Nephron progenitor cell (in vitro differentiated cells): Measurements from ENCODE around the gene ZFPM1.

Source experiments
- DNase-seq: peaks from one replicate; pipeline ENCODE4 v3.0.0; 2021
- H3K27ac Mint-ChIP-seq: 2 replicates; pipeline ENCODE4 v1.8.0; 2021; ENCODE audit warnings: mild to moderate bottlenecking, moderate library complexity, mixed read lengths
- H3K27me3 Mint-ChIP-seq: 2 replicates; pipeline ENCODE4 v1.8.0; 2021; ENCODE audit warnings: mild to moderate bottlenecking, low read depth, mixed read lengths; ENCODE audit not compliant: poor library complexity
- H3K36me3 Mint-ChIP-seq: 2 replicates; pipeline ENCODE4 v1.8.0; 2021; ENCODE audit warnings: low read depth, mixed read lengths
- H3K4me1 Mint-ChIP-seq: 2 replicates; pipeline ENCODE4 v1.8.0; 2021; ENCODE audit warnings: mixed read lengths
- H3K4me3 Mint-ChIP-seq: 2 replicates; pipeline ENCODE4 v1.8.0; 2021; ENCODE audit warnings: mild to moderate bottlenecking, moderate library complexity, mixed read lengths
- H3K9me3 Mint-ChIP-seq: 2 replicates; pipeline ENCODE4 v1.8.0; 2021; ENCODE audit warnings: mild to moderate bottlenecking, moderate library complexity, mixed read lengths
- TF ChIP-seq, protein P1 (sequence below): fragments of 200-600 bp; sonication (generic); IDR thresholded peaks from 2 replicates; pipeline ENCODE4 v1.5.0; 2021; ENCODE audit warnings: antibody characterized with exemption

ZFPM1 gene

DNA sequence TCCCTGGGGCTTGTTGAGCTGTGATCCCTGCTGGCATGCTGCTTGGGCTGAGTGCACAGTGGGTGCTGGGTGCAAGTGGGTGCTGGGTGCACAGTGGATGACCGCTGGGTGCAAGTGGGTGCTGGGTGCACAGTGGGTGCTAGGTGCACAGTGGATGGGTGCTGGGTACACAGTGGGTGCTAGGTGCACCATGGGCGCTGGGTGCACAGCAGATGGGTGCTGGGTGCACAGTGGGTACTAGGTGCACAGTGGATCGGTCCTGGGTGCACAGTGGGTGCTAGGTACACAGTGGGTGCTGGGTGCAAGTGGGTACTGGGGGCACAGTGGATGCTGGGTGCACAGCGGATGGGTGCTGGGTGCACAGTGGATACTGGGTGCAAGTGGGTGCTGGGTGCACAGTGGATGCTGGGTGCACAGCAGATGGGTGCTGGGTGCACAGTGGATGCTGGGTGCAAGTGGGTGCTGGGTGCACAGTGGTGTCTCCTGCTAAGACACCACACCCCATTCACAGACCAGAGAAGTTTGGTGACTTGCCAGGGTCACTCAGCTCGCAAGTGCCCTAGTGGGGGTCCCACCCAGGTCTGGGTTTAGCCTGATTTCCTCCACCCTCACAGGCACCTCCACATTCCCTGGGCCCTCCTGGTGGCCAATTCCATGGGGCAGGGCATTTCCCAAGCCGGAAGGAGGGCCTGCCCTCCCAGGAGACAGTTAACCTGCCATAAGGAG lies 33.5 kb downstream of the ZFPM1 start:
- H3K27ac Mint-ChIP-seq = no peak overlapping the region
- H3K4me3 Mint-ChIP-seq = no peak overlapping the region
- no peaks in the 10 kb centered on the region for H3K36me3 Mint-ChIP-seq
- H3K4me1 Mint-ChIP-seq = peaks cover 17% of the 10 kb centered on the region
- no peaks in the 10 kb centered on the region for H3K27me3 Mint-ChIP-seq
- TF ChIP-seq, protein P1, sequence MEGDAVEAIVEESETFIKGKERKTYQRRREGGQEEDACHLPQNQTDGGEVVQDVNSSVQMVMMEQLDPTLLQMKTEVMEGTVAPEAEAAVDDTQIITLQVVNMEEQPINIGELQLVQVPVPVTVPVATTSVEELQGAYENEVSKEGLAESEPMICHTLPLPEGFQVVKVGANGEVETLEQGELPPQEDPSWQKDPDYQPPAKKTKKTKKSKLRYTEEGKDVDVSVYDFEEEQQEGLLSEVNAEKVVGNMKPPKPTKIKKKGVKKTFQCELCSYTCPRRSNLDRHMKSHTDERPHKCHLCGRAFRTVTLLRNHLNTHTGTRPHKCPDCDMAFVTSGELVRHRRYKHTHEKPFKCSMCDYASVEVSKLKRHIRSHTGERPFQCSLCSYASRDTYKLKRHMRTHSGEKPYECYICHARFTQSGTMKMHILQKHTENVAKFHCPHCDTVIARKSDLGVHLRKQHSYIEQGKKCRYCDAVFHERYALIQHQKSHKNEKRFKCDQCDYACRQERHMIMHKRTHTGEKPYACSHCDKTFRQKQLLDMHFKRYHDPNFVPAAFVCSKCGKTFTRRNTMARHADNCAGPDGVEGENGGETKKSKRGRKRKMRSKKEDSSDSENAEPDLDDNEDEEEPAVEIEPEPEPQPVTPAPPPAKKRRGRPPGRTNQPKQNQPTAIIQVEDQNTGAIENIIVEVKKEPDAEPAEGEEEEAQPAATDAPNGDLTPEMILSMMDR = no peak
- no peaks in the 10 kb centered on the region for H3K9me3 Mint-ChIP-seq
- DNase-seq = no peak

DNA sequence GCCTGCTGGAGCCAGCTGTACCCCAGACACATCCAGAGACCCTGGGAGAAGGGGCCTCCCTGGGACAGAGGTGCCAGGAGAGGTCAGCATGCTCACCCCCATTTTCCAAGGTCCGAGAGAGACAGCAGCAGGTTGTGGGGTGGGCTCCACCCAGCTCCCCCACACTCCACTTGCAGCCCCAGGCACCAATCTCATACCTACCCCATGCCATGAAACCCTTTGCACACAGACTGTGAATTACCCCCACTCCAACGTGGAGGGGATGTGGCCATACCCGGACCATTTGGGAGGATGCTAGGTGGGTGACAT lies 34.0 kb downstream of the ZFPM1 start:
- Mint-ChIP-seq H3K27me3 (no peaks in the 10 kb centered on the region), H3K36me3 (no peaks in the 10 kb centered on the region), H3K9me3 (no peaks in the 10 kb centered on the region), H3K4me3 (no peak overlapping the region), H3K4me1 (peaks cover 12% of the 10 kb centered on the region), H3K27ac (no peak overlapping the region)
- no peak for DNase-seq
- TF ChIP-seq, protein P1 = no peak

- no peaks in the 10 kb centered on the region for H3K27me3 Mint-ChIP-seq
- no peak overlapping the region for H3K4me3 Mint-ChIP-seq
- DNase-seq = no peak
- no peaks in the 10 kb centered on the region for H3K36me3 Mint-ChIP-seq
- peaks cover 12% of the 10 kb centered on the region for H3K4me1 Mint-ChIP-seq
- TF ChIP-seq, protein P1 = no peak
- no peak overlapping the region for H3K27ac Mint-ChIP-seq
- H3K9me3 Mint-ChIP-seq = no peaks in the 10 kb centered on the region
Observed at GRCh38 chr16:88487920-88488851, 35.1 kb downstream of the ZFPM1 start.

DNA sequence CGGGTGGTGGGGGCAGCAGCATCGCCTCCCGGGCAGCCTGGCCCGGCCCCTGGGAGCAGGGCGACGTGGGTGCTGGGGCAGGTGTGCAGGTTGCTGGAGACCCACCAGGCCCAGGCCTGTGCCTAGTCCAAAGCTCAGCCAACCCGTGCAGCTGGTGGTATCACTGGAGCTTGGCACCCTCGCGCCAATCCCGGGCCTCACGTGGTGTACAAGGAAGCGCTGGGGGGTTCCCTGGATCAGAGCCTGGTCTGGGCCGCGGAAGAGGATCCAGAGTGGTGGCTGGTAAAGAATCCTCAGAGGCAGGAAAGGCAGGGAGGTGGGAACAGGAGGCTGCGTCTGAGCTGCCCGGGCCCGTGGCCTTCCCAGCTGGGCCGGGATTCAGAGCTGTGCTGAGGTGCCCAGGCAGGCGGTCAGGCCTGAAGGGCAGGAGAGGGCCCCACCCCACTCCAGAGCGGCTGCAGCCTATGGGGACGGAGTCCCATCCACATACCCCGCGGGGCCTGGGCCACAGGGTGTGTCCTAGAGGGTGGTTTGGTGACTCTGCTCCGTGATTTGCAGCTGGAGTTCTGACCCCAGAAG lies 36.2 kb downstream of the ZFPM1 start:
- Mint-ChIP-seq H3K27ac (peak overlapping the region; percentile 48), H3K4me1 (peaks cover 4% of the 10 kb centered on the region), H3K9me3 (no peaks in the 10 kb centered on the region), H3K4me3 (no peak overlapping the region), H3K36me3 (no peaks in the 10 kb centered on the region), H3K27me3 (no peaks in the 10 kb centered on the region)
- no peak for DNase-seq
- TF ChIP-seq, protein P1 = no peak

GRCh38 chr16:88491001-88491559 lies 38.0 kb downstream of the ZFPM1 start:
- TF ChIP-seq, protein P1 = no peak
- Mint-ChIP-seq H3K27me3 (no peaks in the 10 kb centered on the region), H3K36me3 (no peaks in the 10 kb centered on the region), H3K9me3 (no peaks in the 10 kb centered on the region), H3K4me3 (no peak overlapping the region), H3K4me1 (peaks cover 4% of the 10 kb centered on the region), H3K27ac (no peak overlapping the region)
- no peak for DNase-seq
